Measurements from ENCODE around the gene ZNF200. TPM values are rescaled to one million over a fixed set of nuclear protein-coding genes. Genes with fewer than 3 reads are reported as not detected.

The ZNF200 gene
- total RNA-seq, 1 donor from 2014 or later, result 11.2 TPM

DNA sequence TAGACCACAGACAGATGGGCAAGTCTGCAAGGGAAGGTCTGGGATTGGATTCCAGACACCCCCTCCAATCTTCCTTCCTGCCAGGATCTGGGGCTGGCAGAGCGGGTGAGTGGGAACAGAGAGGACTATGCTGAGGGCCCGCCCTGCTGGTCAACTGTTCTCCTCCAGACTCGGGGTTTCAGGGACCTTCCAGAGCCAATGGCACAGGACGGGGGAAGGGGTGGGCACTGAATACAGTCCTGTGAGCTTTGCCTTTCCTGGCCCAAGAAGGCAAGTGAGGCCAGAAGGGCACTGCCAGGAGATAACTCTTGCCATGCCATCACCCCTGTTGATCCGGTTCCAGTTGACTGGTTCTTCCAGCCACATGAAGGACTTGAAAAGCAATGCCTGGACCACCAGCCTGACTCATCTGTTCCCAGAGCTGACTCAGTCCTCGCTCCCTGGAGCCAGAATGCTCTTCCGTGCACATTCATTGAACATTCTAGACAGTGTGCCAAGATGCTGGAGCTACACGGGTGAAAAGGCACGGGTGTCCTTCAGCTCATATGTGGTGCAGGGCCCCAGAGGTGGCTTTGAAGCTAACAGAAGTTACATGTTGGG lies 22.0 kb upstream of the ZNF200 start:
- no peak overlapping the region for H3K27ac Mint-ChIP-seq
- H3K36me3 Mint-ChIP-seq (ENCODE audit: insufficient read depth), result no peaks in the 10 kb centered on the region
- TF ChIP-seq, protein P1, sequence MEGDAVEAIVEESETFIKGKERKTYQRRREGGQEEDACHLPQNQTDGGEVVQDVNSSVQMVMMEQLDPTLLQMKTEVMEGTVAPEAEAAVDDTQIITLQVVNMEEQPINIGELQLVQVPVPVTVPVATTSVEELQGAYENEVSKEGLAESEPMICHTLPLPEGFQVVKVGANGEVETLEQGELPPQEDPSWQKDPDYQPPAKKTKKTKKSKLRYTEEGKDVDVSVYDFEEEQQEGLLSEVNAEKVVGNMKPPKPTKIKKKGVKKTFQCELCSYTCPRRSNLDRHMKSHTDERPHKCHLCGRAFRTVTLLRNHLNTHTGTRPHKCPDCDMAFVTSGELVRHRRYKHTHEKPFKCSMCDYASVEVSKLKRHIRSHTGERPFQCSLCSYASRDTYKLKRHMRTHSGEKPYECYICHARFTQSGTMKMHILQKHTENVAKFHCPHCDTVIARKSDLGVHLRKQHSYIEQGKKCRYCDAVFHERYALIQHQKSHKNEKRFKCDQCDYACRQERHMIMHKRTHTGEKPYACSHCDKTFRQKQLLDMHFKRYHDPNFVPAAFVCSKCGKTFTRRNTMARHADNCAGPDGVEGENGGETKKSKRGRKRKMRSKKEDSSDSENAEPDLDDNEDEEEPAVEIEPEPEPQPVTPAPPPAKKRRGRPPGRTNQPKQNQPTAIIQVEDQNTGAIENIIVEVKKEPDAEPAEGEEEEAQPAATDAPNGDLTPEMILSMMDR (IDR thresholded peaks at IDR 0.05; ENCODE audit: unreplicated experiment), result no peak
- no peak for DNase-seq (ENCODE audit: low spot score, unreplicated experiment)
- H3K4me1 Mint-ChIP-seq (ENCODE audit: low read depth), result no peaks in the 10 kb centered on the region
- peaks cover 27% of the 10 kb centered on the region for H3K27me3 Mint-ChIP-seq
- no peak overlapping the region for H3K4me3 Mint-ChIP-seq (ENCODE audit: low read depth)
- H3K9me3 Mint-ChIP-seq (ENCODE audit: low read depth), result no peaks in the 10 kb centered on the region

DNA sequence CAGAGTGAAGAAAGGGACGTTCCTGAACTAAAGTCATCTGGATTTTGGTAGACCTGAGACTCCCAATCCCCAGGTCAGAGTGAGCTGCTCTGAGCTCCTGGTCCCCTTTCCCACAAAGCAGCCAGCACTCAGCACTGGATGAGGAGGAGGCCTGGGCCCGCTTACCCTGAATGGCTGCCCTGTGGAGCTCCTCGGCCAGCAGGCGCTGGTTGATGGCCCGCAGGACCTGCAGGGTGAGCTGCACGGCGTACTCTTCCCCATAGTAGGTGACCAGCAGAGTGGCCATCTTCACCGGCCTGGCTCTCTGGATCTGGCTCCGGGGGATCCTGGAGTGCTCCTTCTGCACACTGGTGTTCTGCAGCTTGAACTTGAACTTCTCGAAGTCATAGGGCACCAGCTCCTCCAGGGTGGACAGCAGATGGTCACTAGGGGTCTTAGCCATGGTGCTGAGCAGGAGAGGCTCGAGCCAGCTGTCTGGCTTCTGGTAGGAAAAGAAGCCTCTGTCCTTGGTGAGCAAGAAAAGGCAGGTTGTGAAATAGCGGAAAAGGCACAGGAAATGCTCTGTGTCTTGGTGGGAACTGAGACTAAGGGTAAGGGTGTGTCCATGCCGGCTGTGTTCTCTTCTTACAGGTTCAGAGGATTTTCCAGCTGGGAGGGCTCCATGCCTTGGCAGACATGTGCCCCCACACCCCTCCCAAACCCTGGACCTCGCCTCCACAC lies 21.3 kb upstream of the ZNF200 start, which contains the start of gene MEFV:
Gene MEFV (minus strand): TSS at position 488 of the 720 bp plus-strand sequence. CDS start 46 bp downstream, at position 442.
- H3K4me3 Mint-ChIP-seq (ENCODE audit: low read depth), result no peak within 1 kb of the TSS
- H3K36me3 Mint-ChIP-seq (ENCODE audit: insufficient read depth), result no peaks in the 10 kb centered on the region
- H3K27ac Mint-ChIP-seq, result no peak within 1 kb of the TSS
- no peak for DNase-seq (ENCODE audit: low spot score, unreplicated experiment)
- TF ChIP-seq, protein P1 (IDR thresholded peaks at IDR 0.05; ENCODE audit: unreplicated experiment), result no peak
- H3K9me3 Mint-ChIP-seq (ENCODE audit: low read depth), result no peaks in the 10 kb centered on the region
- H3K4me1 Mint-ChIP-seq (ENCODE audit: low read depth), result no peaks in the 10 kb centered on the region
- peaks cover 22% of the 10 kb centered on the region for H3K27me3 Mint-ChIP-seq

- H3K4me1 Mint-ChIP-seq (ENCODE audit: low read depth), result no peaks in the 10 kb centered on the region
- DNase-seq (ENCODE audit: low spot score, unreplicated experiment), result no peak
- H3K9me3 Mint-ChIP-seq (ENCODE audit: low read depth), result peaks cover 2% of the 10 kb centered on the region
- no peaks in the 10 kb centered on the region for H3K36me3 Mint-ChIP-seq (ENCODE audit: insufficient read depth)
- H3K27ac Mint-ChIP-seq, result no peak overlapping the region
- TF ChIP-seq, protein P1 (IDR thresholded peaks at IDR 0.05; ENCODE audit: unreplicated experiment), result no peak
- peaks cover 22% of the 10 kb centered on the region for H3K27me3 Mint-ChIP-seq
- no peak overlapping the region for H3K4me3 Mint-ChIP-seq (ENCODE audit: low read depth)
Observed at GRCh38 chr16:3254309-3254708, 19.4 kb upstream of the ZNF200 start.

GRCh38 chr16:3252967-3253366 lies 18.0 kb upstream of the ZNF200 start:
- no peak overlapping the region for H3K4me3 Mint-ChIP-seq (ENCODE audit: low read depth)
- no peaks in the 10 kb centered on the region for H3K4me1 Mint-ChIP-seq (ENCODE audit: low read depth)
- peaks cover 17% of the 10 kb centered on the region for H3K27me3 Mint-ChIP-seq
- no peak for DNase-seq (ENCODE audit: low spot score, unreplicated experiment)
- H3K9me3 Mint-ChIP-seq (ENCODE audit: low read depth), result peaks cover 2% of the 10 kb centered on the region
- TF ChIP-seq, protein P1 (IDR thresholded peaks at IDR 0.05; ENCODE audit: unreplicated experiment), result no peak
- H3K27ac Mint-ChIP-seq, result no peak overlapping the region
- H3K36me3 Mint-ChIP-seq (ENCODE audit: insufficient read depth), result no peaks in the 10 kb centered on the region

DNA sequence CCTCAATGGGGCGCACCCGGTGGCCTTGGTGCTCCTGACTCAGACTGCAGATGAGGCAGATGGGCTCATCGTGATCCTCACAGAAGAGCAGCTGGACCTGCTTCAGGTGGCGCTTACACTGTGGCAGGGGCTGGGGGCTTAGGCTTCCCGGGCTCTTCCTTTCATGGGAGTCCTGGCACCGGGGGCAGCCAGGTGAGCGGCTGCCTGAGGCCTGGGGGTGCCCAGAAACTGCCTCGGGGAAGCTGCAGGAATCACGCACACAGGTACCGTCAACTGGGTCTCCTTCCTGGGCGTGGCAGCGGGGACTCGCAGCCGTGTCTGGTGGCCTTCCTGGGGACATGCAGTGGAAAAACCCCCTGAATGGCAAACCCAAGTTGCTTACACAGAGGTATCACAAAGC lies 14.5 kb upstream of the ZNF200 start:
- peaks cover 19% of the 10 kb centered on the region for H3K27me3 Mint-ChIP-seq
- TF ChIP-seq, protein P1 (IDR thresholded peaks at IDR 0.05; ENCODE audit: unreplicated experiment), result no peak
- no peaks in the 10 kb centered on the region for H3K4me1 Mint-ChIP-seq (ENCODE audit: low read depth)
- peaks cover 2% of the 10 kb centered on the region for H3K9me3 Mint-ChIP-seq (ENCODE audit: low read depth)
- no peaks in the 10 kb centered on the region for H3K36me3 Mint-ChIP-seq (ENCODE audit: insufficient read depth)
- DNase-seq (ENCODE audit: low spot score, unreplicated experiment), result no peak
- H3K27ac Mint-ChIP-seq, result no peak overlapping the region
- no peak overlapping the region for H3K4me3 Mint-ChIP-seq (ENCODE audit: low read depth)
